HepG2 (cell line): Measurements from ENCODE around the gene YIF1B. TPM values are rescaled to one million over a fixed set of nuclear protein-coding genes. Genes with fewer than 3 reads are reported as not detected.

ENCODE experiments used
- ATAC-seq: fragments of 200-7000 bp; cut with Tn5 transposase; 3 replicates; pipeline ENCODE4 v1.9.1; 2020; ENCODE audit warnings: mild to moderate bottlenecking, moderate library complexity
- BruUV-seq: library from RNA; stranded (reverse); fragments of 400-500 nt; replicated peaks from 2 replicates; lab custom pipeline; 2021; lab: Mats Ljungman, UMichigan
- CTCF ChIA-PET: fragments of 300-600 bp; formaldehyde crosslinking; extraction: SDS; loops from one replicate; lab custom pipeline; 2021; ENCODE audit warnings: low total read pairs, inconsistent platforms, low intra/inter-chr PET ratio; lab: Yijun Ruan, JAX
- POLR2A ChIA-PET: fragments of 350-600 bp; sonication (Branson Sonifier 250); formaldehyde crosslinking; loops from one replicate; lab custom pipeline; 2020; ENCODE audit warnings: antibody characterized with exemption, inconsistent platforms; lab: Yijun Ruan, JAX
- DNase-seq: peaks from one replicate; pipeline ENCODE4 v3.0.0-alpha.2; 2015; ENCODE audit warnings: low spot score
- FAIRE-seq: peaks from 3 replicates; lab custom pipeline; 2011; peaks lifted over from hg19 to GRCh38; lab: Jason Lieb, UNC
- H2AFZ ChIP-seq: one replicate; pipeline ENCODE4 v1.6.1; 2011; ENCODE audit warnings: low read length, inconsistent platforms
- H3K27ac ChIP-seq: fragments of 300-600 bp; 3 replicates; pipeline ENCODE4 v1.8.0; 2011; ENCODE audit warnings: mixed run types, mild to moderate bottlenecking, mixed read lengths, low read length, inconsistent platforms; ENCODE audit not compliant: insufficient read depth; ENCODE audit errors: extremely low read length
- H3K27me3 ChIP-seq, 2 experiments: fragments of 200-600 bp in 1 of 2; 2 replicates in 1 of 2; 3 replicates in 1 of 2; pipeline versions ENCODE4 v1.6.0 to v1.8.0; 2011; ENCODE audit warnings: low read length in 2 of 2, mild to moderate bottlenecking in 2 of 2, moderate library complexity in 2 of 2, inconsistent platforms in 1 of 2; ENCODE audit not compliant: insufficient read depth in 2 of 2, control insufficient read depth in 1 of 2
- H3K36me3 ChIP-seq, 2 experiments: fragments of 200-600 bp in 1 of 2; replicated peaks in 1 of 2; 2 replicates in 1 of 2; 3 replicates in 1 of 2; pipeline versions ENCODE4 v1.5.1 to v1.8.0; 2011; ENCODE audit warnings: low read length in 2 of 2, inconsistent platforms in 1 of 2; ENCODE audit not compliant: insufficient read depth in 2 of 2, control insufficient read depth in 1 of 2
- H3K4me1 ChIP-seq: 2 replicates; pipeline ENCODE4 v1.5.1; 2012; ENCODE audit warnings: low read length, inconsistent platforms; ENCODE audit not compliant: insufficient read depth
- H3K4me2 ChIP-seq: 2 replicates; pipeline ENCODE4 v1.6.0; 2011; ENCODE audit warnings: low read depth, low read length, inconsistent platforms
- H3K4me3 ChIP-seq, 3 experiments: fragments of 200-600 bp in 1 of 3; sonication (generic), shearing (Covaris generic) in 1 of 3; replicated peaks in 1 of 3; 2 replicates each; pipeline ENCODE4 v1.5.1; 2011 to 2016; ENCODE audit warnings: low read length in 3 of 3, inconsistent platforms in 2 of 3, low read depth in 2 of 3, mild to moderate bottlenecking in 2 of 3, control low read depth in 1 of 3, mixed read lengths in 1 of 3; ENCODE audit not compliant: insufficient read depth in 1 of 3
- H3K79me2 ChIP-seq: one replicate; pipeline ENCODE4 v1.6.1; 2011; ENCODE audit warnings: low read length, inconsistent platforms; ENCODE audit not compliant: insufficient read depth
- H3K9ac ChIP-seq: 2 replicates; pipeline ENCODE4 v1.6.0; 2011; ENCODE audit warnings: mild to moderate bottlenecking, low read depth, low read length, inconsistent platforms; ENCODE audit not compliant: insufficient read depth
- H3K9me3 ChIP-seq: 2 replicates; pipeline ENCODE4 v1.5.1; 2012; ENCODE audit warnings: mild to moderate bottlenecking, low read length
- H4K20me1 ChIP-seq: 2 replicates; pipeline ENCODE4 v1.6.0; 2011; ENCODE audit warnings: inconsistent platforms, mild to moderate bottlenecking, low read length, moderate library complexity; ENCODE audit not compliant: insufficient read depth
- BCL6 ChIP-seq: IDR thresholded peaks from 2 replicates; pipeline ENCODE4 v1.6.1; 2016; ENCODE audit warnings: missing genetic modification reagents, missing compliant biosample characterization
- FOXA1 ChIP-seq, 2 experiments: fragments of 450-650 bp in 1 of 2; sonication (generic) in 1 of 2; formaldehyde crosslinking in 1 of 2; IDR thresholded peaks; 2 replicates each; pipeline versions ENCODE4 v1.4.0 to v1.6.1; 2016 to 2020; ENCODE audit warnings: missing genetic modification reagents in 1 of 2
- GABPB1 ChIP-seq: IDR thresholded peaks from 2 replicates; pipeline ENCODE4 v1.6.1; 2016; ENCODE audit warnings: mild to moderate bottlenecking, missing genetic modification reagents, moderate library complexity, missing compliant biosample characterization
- HNRNPLL ChIP-seq: fragments of 200-400 bp; formaldehyde crosslinking; IDR thresholded peaks from 2 replicates; pipeline ENCODE4 v1.6.1; 2017; ENCODE audit warnings: mild to moderate bottlenecking, low read depth, low read length; ENCODE audit not compliant: poor library complexity, severe bottlenecking
- HNRNPUL1 ChIP-seq: fragments of 200-400 bp; formaldehyde crosslinking; IDR thresholded peaks from 2 replicates; pipeline ENCODE4 v1.6.1; 2017; ENCODE audit warnings: low read depth, mild to moderate bottlenecking, low read length, moderate library complexity
- JDP2 ChIP-seq: sonication (generic); formaldehyde crosslinking; IDR thresholded peaks from 2 replicates; pipeline ENCODE4 v1.8.1; 2022; ENCODE audit warnings: missing genetic modification reagents, borderline replicate concordance
- NPAS2 ChIP-seq: sonication (generic); formaldehyde crosslinking; IDR thresholded peaks from 2 replicates; pipeline ENCODE4 v1.8.0; 2022; ENCODE audit warnings: mild to moderate bottlenecking, missing genetic modification reagents, borderline replicate concordance
- PRMT3 ChIP-seq: sonication (generic); formaldehyde crosslinking; IDR thresholded peaks from 2 replicates; pipeline ENCODE4 v1.8.1; 2022; ENCODE audit warnings: low read depth, mild to moderate bottlenecking, moderate library complexity, missing genetic modification reagents, borderline replicate concordance
- RBAK ChIP-seq: sonication (generic); formaldehyde crosslinking; IDR thresholded peaks from 2 replicates; pipeline ENCODE4 v1.5.1; 2020; ENCODE audit warnings: mild to moderate bottlenecking, missing genetic modification reagents
- ZFY ChIP-seq: sonication (generic); formaldehyde crosslinking; IDR thresholded peaks from 2 replicates; pipeline ENCODE4 v1.4.0; 2020; ENCODE audit warnings: missing genetic modification reagents
- ZNF274 ChIP-seq: sonication (generic); formaldehyde crosslinking; IDR thresholded peaks from 2 replicates; pipeline ENCODE4 v1.5.1; 2020; ENCODE audit warnings: mild to moderate bottlenecking, missing genetic modification reagents
- ZNF772 ChIP-seq: sonication (generic); formaldehyde crosslinking; IDR thresholded peaks from 2 replicates; pipeline ENCODE4 v1.5.0; 2020; ENCODE audit warnings: mild to moderate bottlenecking, missing genetic modification reagents
- ZNF776 ChIP-seq: sonication (generic); formaldehyde crosslinking; IDR thresholded peaks from 2 replicates; pipeline ENCODE4 v1.4.0; 2020; ENCODE audit warnings: mild to moderate bottlenecking, missing genetic modification reagents
- ZNF883 ChIP-seq: sonication (generic); formaldehyde crosslinking; IDR thresholded peaks from 2 replicates; pipeline ENCODE4 v1.5.1; 2020; ENCODE audit warnings: mild to moderate bottlenecking, missing genetic modification reagents; ENCODE audit errors: not compliant biosample characterization
- WGBS: methylation state at CpG from one replicate; pipeline ENCODE4 v1.1.6; 2017; ENCODE audit warnings: low lambda C conversion rate; 5-methylcytosine and 5-hydroxymethylcytosine counted together
- in situ Hi-C: cut with HindIII; loops from 2 replicates; pipeline ENCODE4 v1.10.0; 2017; ENCODE audit warnings: low pct_unique_long_range_greater_than_20kb; ENCODE audit not compliant: extremely low pct_ligation_motif_present
- intact Hi-C: fragments of 100-400 bp; cut with micrococcal nuclease; formaldehyde crosslinking; loops from one replicate; pipeline ENCODE4 v1.10.0; 2022; ENCODE audit not compliant: unreplicated experiment
- polyA plus RNA-seq, 8 experiments: library from polyadenylated mRNA; depleted of rRNA in 3 of 8; stranded (reverse) in 7 of 8; unstranded in 1 of 8; fragments of >200 nt; fragmentation: Illumina TruSeq in 4 of 8; extraction: Trizol in 4 of 8; gene quantifications; 2 replicates each; pipeline versions ENCODE4 v1.2.1 to v1.2.3, GENCODE V29; 2011 to 2016; ENCODE audit warnings: low read depth in 4 of 8, missing spikeins in 1 of 8, mixed read lengths in 1 of 8; ENCODE audit not compliant: insufficient read depth in 1 of 8
- total RNA-seq, 5 experiments: library from RNA; depleted of rRNA; stranded (reverse); fragments of >200 nt; fragmentation: Illumina TruSeq; extraction: Trizol; gene quantifications; 2 replicates each; pipeline ENCODE4 v1.2.3, GENCODE V29; 2016; ENCODE audit warnings: low read depth in 1 of 5
- TF ChIP-seq, protein P1 (sequence below), 2 experiments: sonication (generic) in 1 of 2; formaldehyde crosslinking in 1 of 2; IDR thresholded peaks; 2 replicates each; pipeline versions ENCODE4 v1.4.0 to v1.6.1; 2018 to 2020; ENCODE audit warnings: missing genetic modification reagents in 2 of 2, borderline replicate concordance in 1 of 2, low read depth in 1 of 2, mild to moderate bottlenecking in 1 of 2, missing biosample characterization in 1 of 2
- TF ChIP-seq, protein P2 (sequence below): sonication (generic); formaldehyde crosslinking; IDR thresholded peaks from 2 replicates; pipeline ENCODE4 v1.5.0; 2020; ENCODE audit warnings: mild to moderate bottlenecking, missing genetic modification reagents, borderline replicate concordance

The YIF1B gene
- total and polyA plus RNA-seq, 2 of the 13 experiments (the other 11 are each of a cell fraction or from before 2014, with no cell fraction given) = 41.4 to 85.2 TPM

DNA sequence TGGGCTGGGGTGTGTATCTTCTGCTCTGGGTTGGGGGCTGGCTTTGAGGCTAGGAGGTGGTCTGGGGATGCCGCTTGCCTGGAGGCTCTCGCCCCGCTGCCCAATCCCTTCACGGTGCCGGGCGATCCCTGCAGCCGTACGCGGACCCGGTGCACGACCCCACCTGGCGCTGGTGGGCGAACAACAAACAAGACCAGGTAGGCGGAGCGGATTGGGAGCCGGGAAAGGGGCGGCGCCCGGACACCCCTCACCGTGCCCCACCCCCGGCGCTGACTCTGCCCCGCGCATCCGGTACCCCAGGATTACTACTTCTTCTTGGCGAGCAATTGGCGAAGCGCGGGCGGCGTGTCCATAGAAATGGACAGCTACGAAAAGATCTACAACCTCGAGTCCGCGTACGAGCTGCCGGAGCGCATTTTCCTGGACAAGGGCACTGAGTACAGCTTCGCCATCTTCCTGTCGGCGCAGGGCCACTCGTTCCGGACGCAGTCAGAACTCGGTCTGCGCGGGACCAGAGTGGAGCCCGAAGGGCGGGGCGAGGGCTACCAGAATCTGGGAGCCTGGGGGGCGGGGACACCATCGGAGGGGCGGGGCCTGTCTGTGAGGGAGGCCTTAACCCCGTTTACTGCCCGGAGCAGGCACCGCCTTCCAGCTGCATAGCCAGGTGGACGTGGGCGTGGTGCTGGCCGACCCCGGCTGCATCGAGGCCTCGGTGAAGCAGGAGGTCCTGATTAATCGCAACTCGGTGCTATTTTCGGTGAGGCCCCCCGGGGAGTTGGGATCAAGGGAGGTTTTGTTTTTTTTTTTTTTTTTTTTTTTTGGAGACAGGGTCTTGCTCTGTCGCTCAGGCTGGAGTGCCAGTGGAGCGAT, 46.6 kb upstream of the YIF1B start:
- 2% methylated on average over 19 of the region's 68 CpGs for WGBS
- H3K27me3 ChIP-seq = peaks cover 15 to 43% of the 10 kb centered on the region in 2 experiments; a peak in 4 of 5 replicates
- peak; percentile 55 for ATAC-seq
- peaks cover 36% of the 10 kb centered on the region for H3K4me1 ChIP-seq
- H4K20me1 ChIP-seq = no peaks in the 10 kb centered on the region
- intact Hi-C loops = loop anchor here (1.0 kb wide), 1 partner anchor 8 kb away; no protein-coding TSS in a partner anchor
- ChIA-PET CTCF (no interaction called here), POLR2A (interaction anchor here (0.9 to 2.2 kb wide), 4 partner anchors 12 to 41 kb away, joined by 3 to 24 read pairs (median 4); partner anchors contain the start of genes FAM98C, GGN, PSMD8 and SPRED3)
- no TSS peak for BruUV-seq
- no peaks in the 10 kb centered on the region for H3K9me3 ChIP-seq
- peak overlapping the region; percentile 57 to 75 (median 62); a peak in 5 of 6 replicates for H3K4me3 ChIP-seq
- no peak overlapping the region for H3K9ac ChIP-seq
- H2AFZ ChIP-seq = no peak overlapping the region
- no peak for FAIRE-seq
- in situ Hi-C loops = no loop called here
- peak; percentile 23 for DNase-seq
- H3K36me3 ChIP-seq = no peaks in the 10 kb centered on the region
- H3K79me2 ChIP-seq = no peaks in the 10 kb centered on the region
- H3K27ac ChIP-seq = no peak overlapping the region
- H3K4me2 ChIP-seq = peak overlapping the region; percentile 88
- TF ChIP-seq ZFY (CRISPR knock-in tag) (peak; percentile 16; the same call in 1 of the 2 replicates), PRMT3 (CRISPR knock-in tag) (no peak), ZNF776 (0 out of 2 replicates have a peak, but pooled peaks have one; percentile 34), GABPB1 (peak; percentile 25; the same call in 1 of the 2 replicates), ZNF883 (CRISPR knock-in tag) (peak; percentile 56), HNRNPLL (peak; percentile 29), JDP2 (CRISPR knock-in tag) (no peak), HNRNPUL1 (no peak), ZNF772 (CRISPR knock-in tag) (0 out of 2 replicates have a peak, but pooled peaks have one; percentile 28), RBAK (CRISPR knock-in tag) (no peak), FOXA1 (IDR thresholded peaks at IDR 0.05) (no peak), FOXA1 (CRISPR knock-in tag; IDR thresholded peaks at IDR 0.05) (0 out of 2 replicates have a peak, but pooled peaks have one; percentile 23), ZNF274 (peak; percentile 60; the same call in 1 of the 2 replicates), NPAS2 (CRISPR knock-in tag) (no peak), BCL6 (CRISPR knock-in tag) (peak; percentile 24; the same call in 1 of the 2 replicates)
- TF ChIP-seq, protein P1, sequence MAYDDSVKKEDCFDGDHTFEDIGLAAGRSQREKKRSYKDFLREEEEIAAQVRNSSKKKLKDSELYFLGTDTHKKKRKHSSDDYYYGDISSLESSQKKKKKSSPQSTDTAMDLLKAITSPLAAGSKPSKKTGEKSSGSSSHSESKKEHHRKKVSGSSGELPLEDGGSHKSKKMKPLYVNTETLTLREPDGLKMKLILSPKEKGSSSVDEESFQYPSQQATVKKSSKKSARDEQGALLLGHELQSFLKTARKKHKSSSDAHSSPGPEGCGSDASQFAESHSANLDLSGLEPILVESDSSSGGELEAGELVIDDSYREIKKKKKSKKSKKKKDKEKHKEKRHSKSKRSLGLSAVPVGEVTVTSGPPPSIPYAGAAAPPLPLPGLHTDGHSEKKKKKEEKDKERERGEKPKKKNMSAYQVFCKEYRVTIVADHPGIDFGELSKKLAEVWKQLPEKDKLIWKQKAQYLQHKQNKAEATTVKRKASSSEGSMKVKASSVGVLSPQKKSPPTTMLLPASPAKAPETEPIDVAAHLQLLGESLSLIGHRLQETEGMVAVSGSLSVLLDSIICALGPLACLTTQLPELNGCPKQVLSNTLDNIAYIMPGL (CRISPR knock-in tag; IDR thresholded peaks at IDR 0.05; ENCODE audit: borderline replicate concordance in 1 of 2, low read depth in 1 of 2) = 0 out of 4 replicates have a peak, but pooled peaks of 1 of the 2 experiments have one; percentile 36
- TF ChIP-seq, protein P2, sequence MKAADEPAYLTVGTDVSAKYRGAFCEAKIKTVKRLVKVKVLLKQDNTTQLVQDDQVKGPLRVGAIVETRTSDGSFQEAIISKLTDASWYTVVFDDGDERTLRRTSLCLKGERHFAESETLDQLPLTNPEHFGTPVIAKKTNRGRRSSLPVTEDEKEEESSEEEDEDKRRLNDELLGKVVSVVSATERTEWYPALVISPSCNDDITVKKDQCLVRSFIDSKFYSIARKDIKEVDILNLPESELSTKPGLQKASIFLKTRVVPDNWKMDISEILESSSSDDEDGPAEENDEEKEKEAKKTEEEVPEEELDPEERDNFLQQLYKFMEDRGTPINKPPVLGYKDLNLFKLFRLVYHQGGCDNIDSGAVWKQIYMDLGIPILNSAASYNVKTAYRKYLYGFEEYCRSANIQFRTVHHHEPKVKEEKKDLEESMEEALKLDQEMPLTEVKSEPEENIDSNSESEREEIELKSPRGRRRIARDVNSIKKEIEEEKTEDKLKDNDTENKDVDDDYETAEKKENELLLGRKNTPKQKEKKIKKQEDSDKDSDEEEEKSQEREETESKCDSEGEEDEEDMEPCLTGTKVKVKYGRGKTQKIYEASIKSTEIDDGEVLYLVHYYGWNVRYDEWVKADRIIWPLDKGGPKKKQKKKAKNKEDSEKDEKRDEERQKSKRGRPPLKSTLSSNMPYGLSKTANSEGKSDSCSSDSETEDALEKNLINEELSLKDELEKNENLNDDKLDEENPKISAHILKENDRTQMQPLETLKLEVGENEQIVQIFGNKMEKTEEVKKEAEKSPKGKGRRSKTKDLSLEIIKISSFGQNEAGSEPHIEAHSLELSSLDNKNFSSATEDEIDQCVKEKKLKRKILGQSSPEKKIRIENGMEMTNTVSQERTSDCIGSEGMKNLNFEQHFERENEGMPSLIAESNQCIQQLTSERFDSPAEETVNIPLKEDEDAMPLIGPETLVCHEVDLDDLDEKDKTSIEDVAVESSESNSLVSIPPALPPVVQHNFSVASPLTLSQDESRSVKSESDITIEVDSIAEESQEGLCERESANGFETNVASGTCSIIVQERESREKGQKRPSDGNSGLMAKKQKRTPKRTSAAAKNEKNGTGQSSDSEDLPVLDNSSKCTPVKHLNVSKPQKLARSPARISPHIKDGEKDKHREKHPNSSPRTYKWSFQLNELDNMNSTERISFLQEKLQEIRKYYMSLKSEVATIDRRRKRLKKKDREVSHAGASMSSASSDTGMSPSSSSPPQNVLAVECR = peak; percentile 44; the same call in 1 of the 2 replicates
